HUES48 (cell line): ENCODE measurements around the gene RIN1.
"Not testable (repeated sequence)": the region's sequence is repeated elsewhere in the genome, so short reads cannot be mapped to it uniquely, and the experiment has no call there.

Experiments used
- H3K27ac ChIP-seq: one replicate; pipeline ENCODE4 v1.7.0; 2013; ENCODE audit warnings: low read depth, low read length, inconsistent platforms
- H3K27me3 ChIP-seq: 2 replicates; pipeline ENCODE4 v1.6.1; 2013; ENCODE audit warnings: mild to moderate bottlenecking, low read length; ENCODE audit not compliant: control insufficient read depth, insufficient read depth
- H3K36me3 ChIP-seq: 2 replicates; pipeline ENCODE4 v1.6.1; 2013; ENCODE audit warnings: low read length; ENCODE audit not compliant: control insufficient read depth, insufficient read depth
- H3K4me1 ChIP-seq: 2 replicates; pipeline ENCODE4 v1.6.1; 2013; ENCODE audit warnings: mild to moderate bottlenecking, low read length; ENCODE audit not compliant: control insufficient read depth, insufficient read depth
- H3K4me3 ChIP-seq: 2 replicates; pipeline ENCODE4 v1.5.1; 2013; ENCODE audit warnings: mild to moderate bottlenecking, low read depth, low read length
- H3K9ac ChIP-seq: 2 replicates; pipeline ENCODE4 v1.6.1; 2013; ENCODE audit warnings: mild to moderate bottlenecking, low read depth, low read length, moderate library complexity
- H3K9me3 ChIP-seq: 2 replicates; pipeline ENCODE4 v1.6.1; 2013; ENCODE audit warnings: low read length; ENCODE audit not compliant: control insufficient read depth, insufficient read depth

The RIN1 gene

GRCh38 chr11:66366844-66367477 is 30.7 kb upstream of the RIN1 start:
- no peaks in the 10 kb centered on the region for H3K9me3 ChIP-seq
- no peak overlapping the region for H3K9ac ChIP-seq
- no peak overlapping the region for H3K27ac ChIP-seq
- peaks cover 69% of the 10 kb centered on the region for H3K36me3 ChIP-seq
- peaks cover 10% of the 10 kb centered on the region for H3K4me1 ChIP-seq
- no peaks in the 10 kb centered on the region for H3K27me3 ChIP-seq
- H3K4me3 ChIP-seq, result no peak overlapping the region

GRCh38 chr11:66365711-66366619 is 29.7 kb upstream of the RIN1 start:
- H3K4me1 ChIP-seq, result peaks cover 10% of the 10 kb centered on the region
- H3K9me3 ChIP-seq, result no peaks in the 10 kb centered on the region
- H3K9ac ChIP-seq, result no peak overlapping the region
- H3K27ac ChIP-seq, result no peak overlapping the region
- peaks cover 77% of the 10 kb centered on the region for H3K36me3 ChIP-seq
- H3K27me3 ChIP-seq, result no peaks in the 10 kb centered on the region
- H3K4me3 ChIP-seq, result no peak overlapping the region

- Histone ChIP-seq H3K9ac (no peak overlapping the region), H3K36me3 (peaks cover 77% of the 10 kb centered on the region), H3K4me1 (peaks cover 8% of the 10 kb centered on the region), H3K27ac (no peak overlapping the region), H3K4me3 (no peak overlapping the region), H3K9me3 (no peaks in the 10 kb centered on the region), H3K27me3 (no peaks in the 10 kb centered on the region)
Measured at GRCh38 chr11:66365166-66365565, 28.9 kb upstream of the RIN1 start.

GRCh38 chr11:66363805-66364535 is 27.7 kb upstream of the RIN1 start:
- no peak overlapping the region for H3K9ac ChIP-seq
- no peaks in the 10 kb centered on the region for H3K9me3 ChIP-seq
- H3K4me3 ChIP-seq, result no peak overlapping the region
- peaks cover 68% of the 10 kb centered on the region for H3K36me3 ChIP-seq
- no peaks in the 10 kb centered on the region for H3K27me3 ChIP-seq
- no peak overlapping the region for H3K27ac ChIP-seq
- H3K4me1 ChIP-seq, result no peaks in the 10 kb centered on the region

GRCh38 chr11:66363187-66363601 is 27.0 kb upstream of the RIN1 start:
- H3K27me3 ChIP-seq, result no peaks in the 10 kb centered on the region
- H3K9me3 ChIP-seq, result no peaks in the 10 kb centered on the region
- no peak overlapping the region for H3K4me3 ChIP-seq
- no peak overlapping the region for H3K27ac ChIP-seq
- H3K9ac ChIP-seq, result no peak overlapping the region
- peaks cover 60% of the 10 kb centered on the region for H3K36me3 ChIP-seq
- no peaks in the 10 kb centered on the region for H3K4me1 ChIP-seq

- Histone ChIP-seq H3K9me3 (no peaks in the 10 kb centered on the region), H3K27me3 (no peaks in the 10 kb centered on the region), H3K4me1 (no peaks in the 10 kb centered on the region), H3K36me3 (peaks cover 54% of the 10 kb centered on the region), H3K27ac (no peak overlapping the region), H3K9ac (no peak overlapping the region), H3K4me3 (no peak overlapping the region)
Measured at GRCh38 chr11:66362481-66363147, 26.4 kb upstream of the RIN1 start.

- H3K4me3 ChIP-seq, result no peak overlapping the region
- H3K9ac ChIP-seq, result no peak overlapping the region
- no peaks in the 10 kb centered on the region for H3K9me3 ChIP-seq
- peaks cover 43% of the 10 kb centered on the region for H3K36me3 ChIP-seq
- no peak overlapping the region for H3K27ac ChIP-seq
- no peaks in the 10 kb centered on the region for H3K27me3 ChIP-seq
- no peaks in the 10 kb centered on the region for H3K4me1 ChIP-seq
Measured at GRCh38 chr11:66361502-66361941, 25.3 kb upstream of the RIN1 start.

GRCh38 chr11:66360406-66361073 is 24.3 kb upstream of the RIN1 start:
- no peak overlapping the region for H3K4me3 ChIP-seq
- H3K27ac ChIP-seq, result peak overlapping the region; percentile 33
- no peaks in the 10 kb centered on the region for H3K27me3 ChIP-seq
- peaks cover 34% of the 10 kb centered on the region for H3K36me3 ChIP-seq
- no peaks in the 10 kb centered on the region for H3K4me1 ChIP-seq
- H3K9me3 ChIP-seq, result no peaks in the 10 kb centered on the region
- no peak overlapping the region for H3K9ac ChIP-seq

GRCh38 chr11:66359662-66360087 is 23.4 kb upstream of the RIN1 start:
- H3K36me3 ChIP-seq, result peaks cover 25% of the 10 kb centered on the region
- no peaks in the 10 kb centered on the region for H3K27me3 ChIP-seq
- H3K4me1 ChIP-seq, result no peaks in the 10 kb centered on the region
- no peak overlapping the region for H3K4me3 ChIP-seq
- no peaks in the 10 kb centered on the region for H3K9me3 ChIP-seq
- H3K9ac ChIP-seq, result no peak overlapping the region
- H3K27ac ChIP-seq, result no peak overlapping the region

- not testable (repeated sequence) for H3K9ac ChIP-seq, H3K9me3 ChIP-seq
Measured at GRCh38 chr11:66350560-66351235, 14.5 kb upstream of the RIN1 start.

More at GRCh38 chr11:66350560-66351235, 14.5 kb upstream of the RIN1 start:
- H3K27me3 ChIP-seq, H3K4me3 ChIP-seq, H3K27ac ChIP-seq, H3K4me1 ChIP-seq, H3K36me3 ChIP-seq: not testable (repeated sequence)
